C4-2B (cell line): ENCODE results near the gene TNIP2.

Source experiments
- ZFX ChIP-seq: fragments of 450-650 bp; IDR thresholded peaks from 2 replicates; pipeline ENCODE4 v1.6.1; 2017
- TF ChIP-seq, protein P1 (sequence below): fragments of 450-650 bp; conservative IDR thresholded peaks from 2 replicates; pipeline ENCODE4 v1.5.1; 2017; ENCODE audit warnings: mild to moderate bottlenecking

DNA sequence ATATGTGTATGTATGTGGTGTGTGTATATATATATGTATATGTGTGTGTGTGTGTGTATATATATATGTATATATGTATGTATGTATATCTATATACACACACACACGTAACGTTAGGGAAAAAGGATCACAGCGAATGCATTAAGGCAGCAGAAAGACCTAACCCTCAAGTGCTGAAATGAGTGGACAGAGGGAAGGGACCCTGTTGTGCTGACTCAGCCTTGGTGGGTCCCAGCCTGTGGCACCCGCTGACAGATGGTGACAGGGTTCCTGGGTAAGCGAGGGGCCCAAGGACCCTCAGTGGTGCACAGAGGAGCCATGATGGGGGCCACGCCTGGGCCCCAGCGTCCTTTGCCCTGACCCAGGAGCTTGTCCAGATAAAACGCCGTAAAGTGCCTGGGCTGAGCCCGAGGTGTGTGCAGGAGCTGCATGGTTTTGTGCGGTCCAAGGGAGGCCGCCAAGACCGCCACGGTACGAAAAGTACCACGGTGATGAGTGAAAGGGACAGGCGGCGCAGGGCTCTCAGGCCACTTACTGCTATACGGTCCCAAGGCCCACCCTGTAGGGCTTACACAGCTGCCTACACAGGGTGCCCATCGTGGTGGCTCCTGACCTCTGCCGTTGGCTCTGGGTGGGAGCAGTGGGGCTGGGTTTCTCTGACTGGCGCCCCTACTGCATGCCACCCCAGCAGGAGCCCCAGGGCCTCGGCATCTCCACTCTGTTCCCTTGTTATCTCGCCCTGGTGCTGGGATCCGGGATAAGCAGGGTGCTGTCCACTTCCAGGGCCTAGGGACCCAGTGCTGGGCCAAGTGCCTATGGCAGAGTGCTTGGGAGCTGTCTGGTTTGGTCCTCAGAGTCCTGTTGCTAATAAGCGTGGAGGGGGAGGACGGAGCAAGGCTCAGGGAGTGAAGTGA is 46.7 kb upstream of the TNIP2 start:
- TF ChIP-seq, protein P1, sequence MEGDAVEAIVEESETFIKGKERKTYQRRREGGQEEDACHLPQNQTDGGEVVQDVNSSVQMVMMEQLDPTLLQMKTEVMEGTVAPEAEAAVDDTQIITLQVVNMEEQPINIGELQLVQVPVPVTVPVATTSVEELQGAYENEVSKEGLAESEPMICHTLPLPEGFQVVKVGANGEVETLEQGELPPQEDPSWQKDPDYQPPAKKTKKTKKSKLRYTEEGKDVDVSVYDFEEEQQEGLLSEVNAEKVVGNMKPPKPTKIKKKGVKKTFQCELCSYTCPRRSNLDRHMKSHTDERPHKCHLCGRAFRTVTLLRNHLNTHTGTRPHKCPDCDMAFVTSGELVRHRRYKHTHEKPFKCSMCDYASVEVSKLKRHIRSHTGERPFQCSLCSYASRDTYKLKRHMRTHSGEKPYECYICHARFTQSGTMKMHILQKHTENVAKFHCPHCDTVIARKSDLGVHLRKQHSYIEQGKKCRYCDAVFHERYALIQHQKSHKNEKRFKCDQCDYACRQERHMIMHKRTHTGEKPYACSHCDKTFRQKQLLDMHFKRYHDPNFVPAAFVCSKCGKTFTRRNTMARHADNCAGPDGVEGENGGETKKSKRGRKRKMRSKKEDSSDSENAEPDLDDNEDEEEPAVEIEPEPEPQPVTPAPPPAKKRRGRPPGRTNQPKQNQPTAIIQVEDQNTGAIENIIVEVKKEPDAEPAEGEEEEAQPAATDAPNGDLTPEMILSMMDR: no peak
- no peak for TF ChIP-seq ZFX
